SJCRH30 (cell line): ENCODE measurements around the gene PLEKHH1. TPM values are rescaled to one million over a fixed set of nuclear protein-coding genes. Genes with fewer than 3 reads are reported as not detected.

Experiments
- DNase-seq, 2 experiments: peaks; one replicate each; pipeline ENCODE4 v3.0.0-alpha.2; 2015 to 2020
- H3K27ac ChIP-seq: fragments of 250-450 bp; sonication (Bioruptor Pico); 2 replicates; pipeline ENCODE4 v1.5.1; 2020; ENCODE audit warnings: mild to moderate bottlenecking, moderate library complexity
- H3K27me3 ChIP-seq: fragments of 250-450 bp; sonication (Bioruptor Pico); 2 replicates; pipeline ENCODE4 v1.5.1; 2020; ENCODE audit warnings: mild to moderate bottlenecking, moderate library complexity
- H3K36me3 ChIP-seq: fragments of 250-450 bp; sonication (Bioruptor Pico); 2 replicates; pipeline ENCODE4 v1.5.1; 2020; ENCODE audit warnings: mild to moderate bottlenecking, moderate library complexity
- H3K4me1 ChIP-seq: fragments of 250-450 bp; sonication (Bioruptor Pico); 2 replicates; pipeline ENCODE4 v1.5.1; 2020; ENCODE audit warnings: mild to moderate bottlenecking, moderate library complexity
- H3K4me3 ChIP-seq: fragments of 250-450 bp; sonication (Bioruptor Pico); 2 replicates; pipeline ENCODE4 v1.5.1; 2020; ENCODE audit warnings: mild to moderate bottlenecking, moderate library complexity
- H3K9me3 ChIP-seq: fragments of 250-450 bp; sonication (Bioruptor Pico); replicated peaks from 2 replicates; pipeline ENCODE4 v1.5.1; 2020; ENCODE audit warnings: mild to moderate bottlenecking, moderate library complexity
- total RNA-seq: library from RNA; depleted of rRNA; stranded (reverse); fragments of >200 nt; shearing (Covaris generic); gene quantifications from 2 replicates; pipeline ENCODE4 v1.2.3, GENCODE V29; 2014

The PLEKHH1 gene
- total RNA-seq, 1 experiment from 2014 or later: 0.75 TPM

DNA sequence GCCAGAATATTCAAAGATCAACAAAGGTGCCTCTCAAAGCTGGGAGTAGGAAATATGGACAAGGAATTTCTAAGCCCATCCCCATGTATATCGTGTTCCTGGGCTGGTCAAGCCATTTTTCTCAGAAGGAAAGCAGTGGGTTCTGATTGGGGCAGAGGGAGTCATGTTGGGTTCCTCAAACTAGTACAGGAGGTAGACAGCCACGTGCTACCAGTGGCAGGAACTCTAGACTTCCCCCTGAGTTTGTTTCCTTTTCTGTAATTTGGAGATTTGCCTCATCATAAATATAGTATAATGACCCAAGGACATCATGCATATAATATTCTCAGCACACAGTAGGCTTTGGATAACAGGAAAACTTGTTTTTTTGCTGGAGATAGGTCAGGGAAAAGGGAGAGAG is 16.4 kb upstream of the PLEKHH1 start:
- no peak overlapping the region for H3K4me3 ChIP-seq
- H3K36me3 ChIP-seq: no peaks in the 10 kb centered on the region
- no peaks in the 10 kb centered on the region for H3K4me1 ChIP-seq
- DNase-seq: no peak
- H3K9me3 ChIP-seq: no peaks in the 10 kb centered on the region
- no peak overlapping the region for H3K27ac ChIP-seq
- 0 out of 2 replicates have a peak, but pooled peaks cover 4% of the 10 kb centered on the region for H3K27me3 ChIP-seq

DNA sequence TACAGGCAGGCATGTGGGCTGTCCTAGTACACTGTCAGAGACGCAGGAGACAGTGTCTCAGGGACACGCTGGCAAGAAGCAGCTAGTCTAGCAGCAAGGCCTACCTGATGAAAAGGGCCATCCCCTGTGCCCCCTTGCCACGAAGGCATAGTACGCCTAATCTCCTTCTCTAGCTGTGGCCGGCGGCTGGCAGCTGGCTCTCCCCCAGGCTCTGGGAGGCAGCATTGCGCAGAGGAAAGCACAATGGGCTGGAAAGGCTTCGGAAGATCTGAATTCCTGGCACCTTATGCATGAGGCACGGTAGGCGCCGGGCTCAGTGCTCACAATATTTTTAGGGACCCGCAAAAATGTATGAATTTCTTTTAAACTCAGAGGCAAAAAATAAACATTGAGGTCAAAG is 16.0 kb upstream of the PLEKHH1 start:
- Histone ChIP-seq H3K36me3 (no peaks in the 10 kb centered on the region), H3K9me3 (no peaks in the 10 kb centered on the region), H3K4me1 (no peaks in the 10 kb centered on the region), H3K27ac (no peak overlapping the region), H3K27me3 (0 out of 2 replicates have a peak, but pooled peaks cover 4% of the 10 kb centered on the region), H3K4me3 (no peak overlapping the region)
- peak in 1 of 2 experiments; percentile 19 for DNase-seq

DNA sequence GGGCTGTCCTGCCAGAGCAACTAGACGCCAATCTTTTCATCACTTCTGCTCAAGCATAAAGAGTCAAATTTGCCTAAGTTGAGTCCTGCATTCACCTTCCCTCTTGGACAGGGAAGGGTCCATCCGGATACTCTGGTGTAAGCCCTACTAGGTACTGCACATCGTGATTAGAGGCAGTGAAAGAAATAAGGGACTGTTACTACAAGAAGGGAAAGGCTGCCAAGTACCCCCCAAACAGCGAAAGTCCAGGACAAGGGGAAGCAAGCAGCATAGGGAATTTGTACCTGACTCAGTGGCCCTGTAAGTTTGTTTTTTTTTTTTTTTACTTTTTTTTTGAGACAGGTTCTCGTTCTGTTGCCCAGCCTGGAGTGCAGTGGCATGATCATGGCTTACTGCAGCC is 13.7 kb upstream of the PLEKHH1 start:
- Histone ChIP-seq H3K27me3 (no peaks in the 10 kb centered on the region), H3K36me3 (no peaks in the 10 kb centered on the region), H3K4me3 (no peak overlapping the region), H3K27ac (no peak overlapping the region), H3K9me3 (no peaks in the 10 kb centered on the region), H3K4me1 (no peaks in the 10 kb centered on the region)
- DNase-seq: no peak

DNA sequence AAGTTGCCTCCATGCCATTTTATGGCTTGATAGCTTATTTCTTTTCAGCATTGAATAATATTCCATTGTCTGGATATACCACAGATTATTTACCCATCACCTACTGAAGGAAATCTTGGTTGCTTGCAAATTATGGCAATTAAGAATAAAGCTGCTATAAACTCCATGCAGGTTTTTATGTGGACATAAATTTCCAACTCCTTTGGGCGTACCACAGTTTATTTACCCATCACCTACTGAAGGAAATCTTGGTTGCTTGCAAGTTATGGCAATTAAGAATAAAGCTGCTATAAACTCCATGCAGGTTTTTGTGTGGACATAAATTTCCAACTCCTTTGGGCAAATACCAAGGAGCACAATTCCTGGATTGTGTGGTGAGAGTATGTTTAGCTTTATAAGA is 12.6 kb upstream of the PLEKHH1 start:
- no peaks in the 10 kb centered on the region for H3K27me3 ChIP-seq
- DNase-seq: no peak

DNA sequence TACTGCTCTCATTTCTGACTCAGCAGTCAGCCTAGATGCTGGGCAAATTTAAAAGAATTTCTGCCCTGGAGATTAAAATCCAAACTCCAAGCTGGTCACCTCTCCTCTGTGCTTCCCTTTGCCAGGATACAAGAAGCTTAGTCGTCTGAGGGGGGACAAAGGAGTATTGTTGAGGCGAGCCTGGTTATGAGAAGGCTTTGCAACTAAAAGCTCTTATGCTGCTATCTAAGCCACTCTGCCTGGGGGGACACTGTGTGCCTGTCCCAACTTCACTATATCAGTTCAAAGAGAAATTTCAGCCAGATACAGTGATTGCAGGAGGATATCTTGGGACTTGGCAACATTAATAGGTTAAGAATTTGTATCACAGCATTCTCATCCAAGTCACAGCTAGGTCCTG is 10.8 kb upstream of the PLEKHH1 start:
- peak in 1 of 2 experiments; percentile 45 for DNase-seq
- H3K4me1 ChIP-seq: no peaks in the 10 kb centered on the region
- H3K36me3 ChIP-seq: no peaks in the 10 kb centered on the region
- no peak overlapping the region for H3K4me3 ChIP-seq
- no peaks in the 10 kb centered on the region for H3K27me3 ChIP-seq
- H3K27ac ChIP-seq: no peak overlapping the region
- no peaks in the 10 kb centered on the region for H3K9me3 ChIP-seq

More for the DNA sequence above, 12.6 kb upstream of the PLEKHH1 start:
- H3K36me3 ChIP-seq: no peaks in the 10 kb centered on the region
- H3K9me3 ChIP-seq: no peaks in the 10 kb centered on the region
- H3K27ac ChIP-seq: no peak overlapping the region
- H3K4me1 ChIP-seq: no peaks in the 10 kb centered on the region
- H3K4me3 ChIP-seq: no peak overlapping the region

DNA sequence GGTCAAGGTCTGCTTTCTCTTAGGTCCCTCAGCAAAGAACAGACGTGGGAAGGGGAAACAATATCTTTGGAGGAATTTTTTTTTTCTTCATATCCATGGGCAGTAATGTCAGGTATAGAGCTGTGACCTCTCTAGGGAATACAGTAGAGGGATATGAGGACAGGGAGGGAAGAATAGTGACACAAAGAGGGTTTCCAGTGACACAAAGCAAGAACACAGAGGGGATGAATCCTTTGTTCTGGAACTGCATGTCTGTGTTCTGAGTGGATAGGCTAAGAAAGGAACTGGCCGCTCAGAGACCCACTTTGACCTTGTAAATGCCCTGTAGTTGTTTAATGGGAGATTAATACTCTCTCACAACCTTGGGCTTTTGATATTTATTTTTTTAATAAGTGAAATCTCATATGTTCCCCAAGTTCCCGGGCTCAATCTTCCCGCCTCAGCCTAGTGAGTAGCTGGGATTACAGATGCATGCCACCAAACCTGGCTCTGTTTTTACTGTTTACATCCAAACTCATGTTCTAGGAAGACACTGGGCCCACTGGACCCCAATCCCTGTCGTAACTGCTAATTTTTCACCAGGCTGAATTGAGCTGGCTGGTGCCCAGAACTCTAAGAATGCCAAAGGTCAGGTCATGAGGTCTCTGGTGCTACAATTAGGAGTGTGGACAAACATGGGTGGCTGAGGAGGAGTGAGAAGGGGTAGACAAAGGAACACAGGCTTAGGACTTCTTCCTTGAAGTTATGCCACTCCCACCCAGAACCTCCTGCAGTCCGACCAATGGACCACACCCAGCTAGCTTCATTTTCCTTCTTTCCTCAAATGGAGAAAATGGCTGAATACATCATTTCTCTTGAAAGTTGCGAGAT is 9.1 kb upstream of the PLEKHH1 start:
- no peaks in the 10 kb centered on the region for H3K36me3 ChIP-seq
- no peak overlapping the region for H3K4me3 ChIP-seq
- no peak overlapping the region for H3K27ac ChIP-seq
- no peak for DNase-seq
- H3K27me3 ChIP-seq: no peaks in the 10 kb centered on the region
- no peaks in the 10 kb centered on the region for H3K9me3 ChIP-seq
- no peaks in the 10 kb centered on the region for H3K4me1 ChIP-seq

DNA sequence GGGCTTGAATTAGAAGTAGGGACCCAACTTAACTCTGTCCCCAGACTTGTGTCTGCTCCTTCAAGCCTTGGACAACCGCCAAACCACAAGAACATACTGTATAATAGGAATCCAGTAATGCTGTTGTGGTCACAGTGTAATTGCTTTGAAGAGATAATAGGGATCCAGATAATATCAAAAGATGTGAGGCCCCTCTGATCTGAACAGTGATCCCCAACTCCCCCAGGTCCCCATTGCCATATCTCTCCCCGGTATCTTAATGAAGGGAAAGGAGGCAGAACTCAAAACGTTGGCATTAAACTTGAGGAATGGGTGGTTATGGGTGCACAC is 8.5 kb upstream of the PLEKHH1 start:
- peak; percentile 37 to 47 for DNase-seq
- H3K4me3 ChIP-seq: no peak overlapping the region
- H3K4me1 ChIP-seq: no peaks in the 10 kb centered on the region
- no peaks in the 10 kb centered on the region for H3K9me3 ChIP-seq
- no peaks in the 10 kb centered on the region for H3K36me3 ChIP-seq
- H3K27me3 ChIP-seq: no peaks in the 10 kb centered on the region
- H3K27ac ChIP-seq: no peak overlapping the region

DNA sequence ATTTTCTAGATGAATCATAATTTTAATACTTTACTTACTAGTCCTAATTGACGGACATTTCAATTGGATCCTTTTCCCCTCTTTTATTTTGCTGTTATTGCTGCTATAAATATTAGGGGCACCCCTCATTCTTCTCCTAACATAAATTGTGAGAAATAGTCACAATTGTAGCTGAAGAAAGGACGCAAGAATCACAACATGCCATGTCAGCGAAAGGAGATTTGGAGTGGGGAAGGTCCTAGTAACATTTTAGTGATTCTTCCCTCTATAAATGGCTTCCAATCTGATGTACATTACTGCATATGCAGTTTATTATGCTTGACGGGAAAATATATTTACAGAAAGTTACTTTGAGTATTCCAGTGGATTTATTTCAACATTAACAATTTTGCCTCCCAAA is 7.7 kb upstream of the PLEKHH1 start:
- no peaks in the 10 kb centered on the region for H3K4me1 ChIP-seq
- H3K27ac ChIP-seq: no peak overlapping the region
- no peaks in the 10 kb centered on the region for H3K27me3 ChIP-seq
- DNase-seq: no peak
- H3K9me3 ChIP-seq: no peaks in the 10 kb centered on the region
- H3K36me3 ChIP-seq: no peaks in the 10 kb centered on the region
- H3K4me3 ChIP-seq: no peak overlapping the region

DNA sequence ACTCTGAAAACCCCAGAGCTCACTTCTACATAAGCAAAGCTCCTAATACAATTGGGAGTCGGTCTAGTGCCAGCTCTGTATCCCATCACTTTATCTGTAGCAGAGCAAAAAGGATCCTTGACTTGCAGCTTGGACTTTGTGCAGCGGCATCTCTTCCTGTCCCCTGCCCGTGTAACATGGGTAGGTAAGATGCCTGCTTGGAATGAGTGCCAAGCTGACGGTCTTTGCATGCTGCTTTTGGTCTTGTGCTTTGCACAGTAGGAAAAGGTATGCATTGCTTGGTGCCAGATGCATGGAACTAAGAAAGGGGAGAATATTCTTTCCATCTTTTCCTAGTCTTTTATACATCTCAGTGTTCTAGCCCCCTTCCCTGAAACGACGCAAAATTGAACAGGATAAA is 6.9 kb upstream of the PLEKHH1 start:
- Histone ChIP-seq H3K27me3 (no peaks in the 10 kb centered on the region), H3K4me3 (no peak overlapping the region), H3K27ac (no peak overlapping the region), H3K36me3 (no peaks in the 10 kb centered on the region), H3K4me1 (no peaks in the 10 kb centered on the region), H3K9me3 (no peaks in the 10 kb centered on the region)
- no peak for DNase-seq

DNA sequence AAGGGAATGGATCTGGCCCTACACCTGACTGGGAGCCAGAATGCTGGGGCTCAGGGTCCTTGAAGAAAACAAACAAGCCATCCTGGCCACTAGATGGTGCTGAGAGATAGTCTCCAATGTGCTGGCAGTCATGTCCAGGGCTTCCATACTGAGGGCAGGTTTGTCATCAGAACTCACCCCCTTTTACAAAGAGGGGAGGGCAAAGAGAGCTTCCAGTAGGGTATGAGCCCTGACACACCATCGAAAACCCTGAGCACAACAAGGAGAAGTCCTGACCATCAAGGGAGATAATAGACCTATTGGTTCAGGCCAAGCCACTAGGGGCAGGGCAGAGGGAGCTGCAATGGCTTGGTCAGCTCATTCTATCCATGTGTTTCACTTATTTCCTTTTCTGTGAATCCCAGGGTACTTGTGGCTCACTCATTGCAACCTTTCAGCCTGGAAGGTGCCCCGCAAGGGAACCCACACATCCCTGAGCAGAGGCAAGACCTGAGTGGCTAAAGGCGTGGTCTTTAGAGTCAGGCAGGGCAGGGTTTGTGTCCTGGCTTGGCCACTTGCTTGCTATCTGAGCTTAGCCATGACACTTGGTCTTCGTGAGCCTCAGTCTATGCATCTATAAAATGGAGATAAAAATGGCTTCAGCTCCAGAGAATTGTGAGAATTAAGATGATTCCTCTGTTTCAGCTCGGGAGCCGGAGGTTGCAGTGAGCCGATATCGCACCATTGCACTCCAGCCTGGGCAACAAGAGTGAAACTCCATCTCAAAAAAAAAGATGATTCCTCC is 6.2 kb upstream of the PLEKHH1 start:
- no peak overlapping the region for H3K27ac ChIP-seq
- no peaks in the 10 kb centered on the region for H3K27me3 ChIP-seq
- H3K36me3 ChIP-seq: no peaks in the 10 kb centered on the region
- H3K4me1 ChIP-seq: no peaks in the 10 kb centered on the region
- H3K9me3 ChIP-seq: no peaks in the 10 kb centered on the region
- DNase-seq: peak; percentile 39 to 71
- no peak overlapping the region for H3K4me3 ChIP-seq

DNA sequence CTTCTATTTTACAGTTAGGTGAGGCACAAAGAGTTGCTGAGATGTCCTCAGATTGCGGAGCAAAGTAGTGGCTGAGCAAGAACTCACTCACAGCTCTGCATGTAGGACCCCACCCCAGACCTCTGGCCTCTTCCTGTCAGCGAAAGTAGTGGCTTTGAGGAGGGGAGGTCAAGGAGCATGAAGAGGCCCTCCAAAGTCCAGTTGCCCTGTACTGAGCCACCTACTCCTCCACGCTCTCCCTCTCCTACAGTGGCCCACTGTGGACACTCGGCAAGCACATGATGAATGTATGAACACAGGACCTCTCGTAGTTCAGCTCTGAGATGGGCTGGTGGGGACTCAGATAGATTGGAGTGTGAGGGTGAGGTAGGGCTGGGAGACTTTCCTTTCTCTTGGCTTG is 5.3 kb upstream of the PLEKHH1 start:
- peaks cover 7% of the 10 kb centered on the region; the same call in 1 of the 2 replicates for H3K27me3 ChIP-seq
- H3K9me3 ChIP-seq: no peaks in the 10 kb centered on the region
- no peak overlapping the region for H3K27ac ChIP-seq
- no peak overlapping the region for H3K4me3 ChIP-seq
- no peak for DNase-seq
- no peaks in the 10 kb centered on the region for H3K36me3 ChIP-seq
- H3K4me1 ChIP-seq: no peaks in the 10 kb centered on the region

DNA sequence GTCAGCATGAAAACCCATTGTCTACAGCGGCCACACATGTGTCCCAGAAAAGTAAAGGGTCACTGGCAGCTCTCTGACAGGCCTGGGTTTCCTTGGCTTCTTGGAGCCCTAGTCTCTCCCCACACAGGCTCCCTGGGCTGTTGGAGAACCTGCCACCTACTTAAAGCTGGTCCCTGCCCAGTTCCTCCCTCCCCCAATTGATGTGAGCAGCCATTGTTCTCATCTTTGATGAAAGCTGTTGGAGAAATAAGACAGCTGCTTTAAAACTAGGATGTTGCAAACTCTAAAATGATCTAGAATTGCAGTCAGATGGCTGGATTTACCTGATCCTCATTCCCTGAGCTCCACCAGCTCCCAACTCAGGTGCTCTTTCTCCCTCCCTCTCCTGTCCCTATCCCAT is 4.8 kb upstream of the PLEKHH1 start:
- H3K4me3 ChIP-seq: no peak overlapping the region
- no peaks in the 10 kb centered on the region for H3K9me3 ChIP-seq
- H3K4me1 ChIP-seq: no peaks in the 10 kb centered on the region
- H3K36me3 ChIP-seq: no peaks in the 10 kb centered on the region
- H3K27me3 ChIP-seq: peaks cover 7% of the 10 kb centered on the region; the same call in 1 of the 2 replicates
- DNase-seq: peak in 1 of 2 experiments; percentile 15
- no peak overlapping the region for H3K27ac ChIP-seq

DNA sequence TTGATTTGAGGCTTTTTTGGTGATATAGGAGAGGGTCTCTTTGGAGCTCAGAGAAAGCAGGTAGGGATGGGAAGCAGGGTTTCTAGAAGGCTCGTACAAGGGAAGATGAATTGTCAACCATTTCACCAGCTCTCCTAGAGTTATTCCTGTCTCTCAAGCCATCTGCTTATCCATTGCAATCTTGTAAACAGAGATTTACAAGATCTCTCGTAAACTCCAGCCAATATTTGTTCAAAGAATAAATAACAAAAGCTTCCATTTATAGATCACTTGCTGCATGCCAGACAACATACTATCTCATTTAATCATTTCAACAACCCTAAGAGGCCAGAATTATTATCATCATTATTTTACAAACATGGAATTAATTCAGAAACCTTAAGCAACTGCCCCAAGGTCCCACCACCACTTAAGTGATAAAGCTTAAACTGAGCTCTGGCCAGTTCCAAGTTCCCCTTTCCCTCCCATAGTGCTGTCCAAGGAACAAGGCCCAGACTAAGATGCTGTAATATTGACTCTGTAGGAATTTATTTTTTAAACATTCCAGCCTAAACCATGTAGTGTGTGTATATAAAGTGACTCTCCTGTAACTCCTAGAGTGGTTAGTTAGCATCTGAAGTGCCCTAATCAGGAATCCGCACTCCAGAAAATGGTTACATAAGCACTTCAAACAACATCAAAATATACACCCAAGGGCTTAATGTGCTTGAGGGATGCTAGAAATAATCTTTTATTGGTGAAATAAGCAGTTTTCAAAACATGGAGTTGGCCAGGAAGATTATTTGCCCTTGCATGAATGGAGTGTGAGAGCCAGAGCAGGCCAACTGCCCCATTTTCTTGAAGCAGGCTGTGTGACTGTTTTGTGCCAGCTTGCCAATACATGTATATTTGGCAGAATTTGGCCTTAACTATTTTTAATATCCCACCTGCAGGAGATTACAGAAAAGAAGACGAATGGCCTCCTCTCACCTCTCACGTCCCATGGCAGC is 2.8 kb upstream of the PLEKHH1 start:
- Histone ChIP-seq H3K4me3 (no peak overlapping the region), H3K4me1 (no peaks in the 10 kb centered on the region), H3K27me3 (peaks cover 7% of the 10 kb centered on the region; the same call in 1 of the 2 replicates), H3K9me3 (no peaks in the 10 kb centered on the region), H3K36me3 (no peaks in the 10 kb centered on the region), H3K27ac (no peak overlapping the region)
- no peak for DNase-seq

DNA sequence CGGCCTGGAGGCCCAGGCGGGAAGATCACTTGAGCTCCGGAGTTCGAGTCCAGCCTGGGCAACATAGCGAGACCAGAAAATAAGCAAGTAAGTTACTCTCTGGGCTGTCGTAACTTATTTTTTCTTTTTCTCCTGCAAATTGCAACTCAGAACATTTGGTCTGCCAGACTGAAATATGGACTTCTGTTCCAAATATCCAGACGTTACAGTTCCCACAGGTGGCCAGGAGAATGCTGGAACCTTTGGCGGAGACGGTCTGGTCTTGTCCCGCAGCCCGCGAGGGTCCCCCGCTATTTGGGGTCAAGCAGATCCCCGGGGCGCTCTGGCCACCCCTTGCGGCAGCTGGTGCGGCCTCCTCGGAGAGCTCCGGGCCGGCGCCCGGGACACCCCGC is 488 bp upstream of the PLEKHH1 start:
- no peaks in the 10 kb centered on the region for H3K36me3 ChIP-seq
- H3K4me1 ChIP-seq: no peaks in the 10 kb centered on the region
- peaks cover 7% of the 10 kb centered on the region; the same call in 1 of the 2 replicates for H3K27me3 ChIP-seq
- DNase-seq: no peak
- H3K27ac ChIP-seq: no peak overlapping the region
- H3K4me3 ChIP-seq: peak overlapping the region; percentile 70
- no peaks in the 10 kb centered on the region for H3K9me3 ChIP-seq
